Mammary epithelial cell (primary cell): Measurements from ENCODE around the gene TSPO2.

Experiments
- EZH2 ChIP-seq: IDR thresholded peaks from 2 replicates; pipeline ENCODE4 v1.6.1; 2012; ENCODE audit warnings: low read length, inconsistent platforms, borderline replicate concordance
- TF ChIP-seq, protein P1 (sequence below), 2 donors: IDR thresholded peaks in 1 of 2; conservative IDR thresholded peaks in 1 of 2; 2 replicates each; pipeline ENCODE4 v1.5.1; 2011 to 2012; ENCODE audit warnings: inconsistent platforms in 2 of 2, low read length in 2 of 2, mild to moderate bottlenecking in 2 of 2, control low read depth in 1 of 2, low read depth in 1 of 2; ENCODE audit not compliant: insufficient read depth in 1 of 2; ENCODE audit errors: extremely low read depth in 1 of 2

DNA sequence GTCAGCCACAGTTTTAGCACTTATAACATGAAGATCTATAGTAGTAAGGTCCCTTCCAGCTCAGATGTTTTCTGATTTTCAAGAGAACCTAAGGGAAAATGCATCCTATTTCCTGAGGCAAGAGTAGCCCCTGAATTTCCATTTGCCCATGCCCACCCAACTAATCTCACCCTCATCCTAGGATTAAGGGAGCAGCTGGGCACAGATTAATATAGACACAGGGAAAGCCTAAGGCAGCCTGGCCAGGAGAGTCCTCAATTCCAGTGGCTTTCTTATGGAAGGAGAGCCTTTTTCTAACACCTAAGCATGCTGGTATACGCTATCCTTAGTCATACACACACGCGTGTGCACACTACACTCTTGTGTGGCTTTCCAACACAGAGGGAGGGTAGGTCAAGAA, 12.2 kb downstream of the TSPO2 start:
- TF ChIP-seq, protein P1, sequence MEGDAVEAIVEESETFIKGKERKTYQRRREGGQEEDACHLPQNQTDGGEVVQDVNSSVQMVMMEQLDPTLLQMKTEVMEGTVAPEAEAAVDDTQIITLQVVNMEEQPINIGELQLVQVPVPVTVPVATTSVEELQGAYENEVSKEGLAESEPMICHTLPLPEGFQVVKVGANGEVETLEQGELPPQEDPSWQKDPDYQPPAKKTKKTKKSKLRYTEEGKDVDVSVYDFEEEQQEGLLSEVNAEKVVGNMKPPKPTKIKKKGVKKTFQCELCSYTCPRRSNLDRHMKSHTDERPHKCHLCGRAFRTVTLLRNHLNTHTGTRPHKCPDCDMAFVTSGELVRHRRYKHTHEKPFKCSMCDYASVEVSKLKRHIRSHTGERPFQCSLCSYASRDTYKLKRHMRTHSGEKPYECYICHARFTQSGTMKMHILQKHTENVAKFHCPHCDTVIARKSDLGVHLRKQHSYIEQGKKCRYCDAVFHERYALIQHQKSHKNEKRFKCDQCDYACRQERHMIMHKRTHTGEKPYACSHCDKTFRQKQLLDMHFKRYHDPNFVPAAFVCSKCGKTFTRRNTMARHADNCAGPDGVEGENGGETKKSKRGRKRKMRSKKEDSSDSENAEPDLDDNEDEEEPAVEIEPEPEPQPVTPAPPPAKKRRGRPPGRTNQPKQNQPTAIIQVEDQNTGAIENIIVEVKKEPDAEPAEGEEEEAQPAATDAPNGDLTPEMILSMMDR (conservative IDR thresholded peaks at IDR 0.05 in 1 of 2, IDR thresholded peaks at IDR 0.05 in 1 of 2; ENCODE audit: extremely low read depth in 1 of 2, insufficient read depth in 1 of 2, low read depth in 1 of 2, low read length in 2 of 2) = no peak
- no peak for TF ChIP-seq EZH2
